Gastrocnemius medialis (tissue), 4 donors: ENCODE data around the gene RNF44.

Source experiments
- POLR2A ChIP-seq, 2 donors: fragments of 450-650 bp; IDR thresholded peaks; one replicate each; pipeline ENCODE4 v1.6.1; 2017; ENCODE audit warnings: antibody characterized with exemption in 2 of 2, mild to moderate bottlenecking in 2 of 2, moderate library complexity in 2 of 2
- TF ChIP-seq, protein P1 (sequence below), 5 experiments: fragments of 450-650 bp in 3 of 5; fragments of 200-600 bp in 2 of 5; sonication (generic) in 2 of 5; IDR thresholded peaks in 4 of 5; conservative IDR thresholded peaks in 1 of 5; 1 replicate in 4 of 5; 2 replicates in 1 of 5; pipeline ENCODE4 v1.5.1; 2016 to 2019; ENCODE audit warnings: antibody characterized with exemption in 5 of 5, mild to moderate bottlenecking in 3 of 5, moderate library complexity in 3 of 5

DNA sequence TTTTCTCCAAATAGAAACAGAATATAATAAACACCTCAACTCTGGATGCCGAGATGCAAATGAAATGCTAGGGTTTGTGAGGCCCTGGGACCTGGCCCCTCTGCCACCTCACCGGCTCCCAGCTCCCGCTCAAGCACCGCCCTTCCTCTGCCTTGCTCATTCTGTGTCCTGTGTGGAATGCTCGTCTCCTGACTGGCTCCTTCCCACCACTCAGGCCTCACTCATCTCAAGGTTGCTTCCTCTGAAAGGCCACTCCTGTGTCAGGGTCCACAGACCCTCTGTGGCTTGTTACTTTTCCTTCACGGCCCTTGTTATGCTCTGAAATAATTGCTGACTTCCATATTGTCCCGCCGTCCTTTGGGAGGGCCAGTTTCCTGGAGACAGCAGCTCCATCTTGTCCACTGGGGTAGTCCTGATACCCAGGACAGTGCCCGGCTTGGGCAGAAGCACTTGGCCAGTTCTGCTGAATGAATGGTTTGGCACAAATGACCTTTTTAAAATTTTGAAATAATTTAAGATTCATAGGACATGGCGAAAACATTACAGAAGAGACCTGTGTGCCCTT is 15.4 kb downstream of the RNF44 start:
- TF ChIP-seq, protein P1, sequence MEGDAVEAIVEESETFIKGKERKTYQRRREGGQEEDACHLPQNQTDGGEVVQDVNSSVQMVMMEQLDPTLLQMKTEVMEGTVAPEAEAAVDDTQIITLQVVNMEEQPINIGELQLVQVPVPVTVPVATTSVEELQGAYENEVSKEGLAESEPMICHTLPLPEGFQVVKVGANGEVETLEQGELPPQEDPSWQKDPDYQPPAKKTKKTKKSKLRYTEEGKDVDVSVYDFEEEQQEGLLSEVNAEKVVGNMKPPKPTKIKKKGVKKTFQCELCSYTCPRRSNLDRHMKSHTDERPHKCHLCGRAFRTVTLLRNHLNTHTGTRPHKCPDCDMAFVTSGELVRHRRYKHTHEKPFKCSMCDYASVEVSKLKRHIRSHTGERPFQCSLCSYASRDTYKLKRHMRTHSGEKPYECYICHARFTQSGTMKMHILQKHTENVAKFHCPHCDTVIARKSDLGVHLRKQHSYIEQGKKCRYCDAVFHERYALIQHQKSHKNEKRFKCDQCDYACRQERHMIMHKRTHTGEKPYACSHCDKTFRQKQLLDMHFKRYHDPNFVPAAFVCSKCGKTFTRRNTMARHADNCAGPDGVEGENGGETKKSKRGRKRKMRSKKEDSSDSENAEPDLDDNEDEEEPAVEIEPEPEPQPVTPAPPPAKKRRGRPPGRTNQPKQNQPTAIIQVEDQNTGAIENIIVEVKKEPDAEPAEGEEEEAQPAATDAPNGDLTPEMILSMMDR (IDR thresholded peaks at IDR 0.05 in 4 of 5, conservative IDR thresholded peaks at IDR 0.05 in 1 of 5) = no peak
- no peak for TF ChIP-seq POLR2A (IDR thresholded peaks at IDR 0.05)
